Sigmoid colon (tissue), 7 donors: Measurements from ENCODE around the gene ENDOV. TPM values are rescaled to one million over a fixed set of nuclear protein-coding genes. Genes with fewer than 3 reads are reported as not detected.

Source experiments
- DNase-seq: peaks from one replicate; pipeline ENCODE4 v3.0.0-alpha.2; 2019
- H3K27ac ChIP-seq, 4 donors: fragments of 200-600 bp; sonication (generic); one replicate each; pipeline ENCODE4 v1.5.1; 2016 to 2019; ENCODE audit warnings: mild to moderate bottlenecking in 1 of 4
- H3K27me3 ChIP-seq, 3 donors: fragments of 200-600 bp; sonication (generic); one replicate each; pipeline ENCODE4 v1.5.1; 2019; ENCODE audit warnings: mild to moderate bottlenecking in 1 of 3
- H3K36me3 ChIP-seq, 4 donors: fragments of 200-600 bp; sonication (generic); one replicate each; pipeline ENCODE4 v1.5.1; 2016 to 2019
- H3K4me1 ChIP-seq, 4 donors: fragments of 200-600 bp; sonication (generic); one replicate each; pipeline ENCODE4 v1.5.1; 2017 to 2019
- H3K4me3 ChIP-seq, 4 donors: fragments of 200-600 bp; sonication (generic); one replicate each; pipeline ENCODE4 v1.5.1; 2017 to 2019; ENCODE audit warnings: mild to moderate bottlenecking in 2 of 4, moderate library complexity in 1 of 4
- H3K9me3 ChIP-seq, 4 donors: fragments of 200-600 bp in 3 of 4; sonication (generic) in 3 of 4; one replicate each; pipeline versions ENCODE4 v1.5.1 to v1.6.1; 2013 to 2019
- EP300 ChIP-seq, 4 donors: sonication (generic); formaldehyde crosslinking; IDR thresholded peaks; one replicate each; pipeline ENCODE4 v1.6.1; 2017; ENCODE audit warnings: antibody characterized with exemption in 4 of 4
- POLR2A ChIP-seq, 2 donors: fragments of 450-650 bp; IDR thresholded peaks; one replicate each; pipeline ENCODE4 v1.6.1; 2016; ENCODE audit warnings: antibody characterized with exemption in 2 of 2, mild to moderate bottlenecking in 2 of 2, moderate library complexity in 2 of 2
- POLR2AphosphoS5 ChIP-seq, 4 donors: sonication (generic); formaldehyde crosslinking; IDR thresholded peaks; one replicate each; pipeline ENCODE4 v1.6.1; 2017; ENCODE audit warnings: antibody characterized with exemption in 4 of 4
- WGBS, 2 donors: extraction: QIAGEN DNeasy Blood & Tissue Kit; methylation state at CpG; one replicate each; pipeline ENCODE4 v1.1.7; 2013; 5-methylcytosine and 5-hydroxymethylcytosine counted together
- intact Hi-C: fragments of 100-400 bp; cut with DNase I; formaldehyde crosslinking; loops from one replicate; pipeline ENCODE4 v1.15.1; 2023
- polyA plus RNA-seq, 3 donors: library from polyadenylated mRNA; stranded (reverse); fragments of 200-250 nt; gene quantifications; one replicate each; pipeline ENCODE4 v1.2.3, GENCODE V29; 2013
- total RNA-seq, 4 donors: library from RNA; depleted of rRNA; stranded (reverse); fragments of >200 nt; gene quantifications; one replicate each; pipeline ENCODE4 v1.1.0, GENCODE V29; 2016
- TF ChIP-seq, protein P1 (sequence below), 4 experiments: fragments of 450-650 bp in 3 of 4; fragments of 200-600 bp in 1 of 4; IDR thresholded peaks; one replicate each; pipeline ENCODE4 v1.5.1; 2016 to 2019; ENCODE audit warnings: antibody characterized with exemption in 4 of 4, mild to moderate bottlenecking in 3 of 4, moderate library complexity in 2 of 4
- donor health status: healthy with polysubstance abuse.
- donor health status: Bipolar disorder and iron deficiency.
- donor health status: healthy.

Gene ENDOV
- total and polyA plus RNA-seq, 7 donors: 9.5 to 23.5 (median 17.4) TPM

DNA sequence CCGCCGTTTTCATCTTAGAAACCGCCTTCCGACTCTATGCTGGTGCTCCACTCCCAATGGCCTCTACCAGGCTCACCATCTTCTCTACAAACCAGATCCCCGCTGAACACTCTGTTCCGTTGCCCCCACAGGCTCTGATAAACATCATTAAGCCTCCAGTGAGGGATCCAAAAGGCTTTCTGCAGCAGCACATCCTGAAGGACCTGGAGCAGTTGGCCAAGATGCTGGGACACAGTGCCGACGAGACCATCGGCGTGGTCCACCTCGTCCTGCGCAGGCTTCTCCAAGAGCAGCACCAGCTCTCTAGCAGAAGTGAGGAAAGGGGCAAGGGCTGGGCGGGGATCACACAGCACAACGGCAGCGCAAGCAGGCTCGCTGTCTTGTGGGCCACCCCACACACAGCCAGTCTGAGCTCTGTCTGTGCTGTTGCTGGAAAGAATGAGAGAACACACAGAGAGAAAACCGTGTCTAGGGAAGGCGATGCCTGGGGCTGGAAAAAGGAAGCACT, 33.5 kb upstream of the ENDOV start:
- H3K36me3 ChIP-seq: peaks cover 24 to 100% (median 77%) of the 10 kb centered on the region in 4 donors
- peak; percentile 43 for DNase-seq

DNA sequence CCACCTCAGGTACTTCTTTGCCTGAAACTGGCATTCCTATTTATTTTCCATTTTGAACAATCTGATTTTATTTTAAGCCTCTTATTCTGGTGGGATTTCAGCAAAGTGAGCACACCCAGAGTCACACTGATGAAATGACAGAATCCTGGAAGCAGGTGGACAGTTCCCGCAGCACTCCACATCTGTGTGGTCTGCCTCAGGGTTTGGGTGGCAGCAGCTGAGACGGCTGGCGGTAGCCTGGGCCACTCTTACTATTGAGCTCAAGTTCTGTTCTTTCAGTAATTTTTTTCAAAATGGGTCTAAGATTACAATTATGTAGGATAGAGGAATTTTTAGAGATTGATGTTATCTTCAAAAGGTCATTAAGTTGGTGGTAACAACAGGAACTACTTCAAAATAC, 32.5 kb upstream of the ENDOV start:
- H3K27ac ChIP-seq: no peak overlapping the region
- no peaks in the 10 kb centered on the region for H3K4me1 ChIP-seq
- no peak for DNase-seq
- WGBS, 2 donors: 95 to 96% methylated on average over 3 of the region's 3 CpGs
- no peaks in the 10 kb centered on the region for H3K27me3 ChIP-seq
- peaks cover 26 to 100% (median 78%) of the 10 kb centered on the region in 4 donors for H3K36me3 ChIP-seq
- TF ChIP-seq, protein P1, sequence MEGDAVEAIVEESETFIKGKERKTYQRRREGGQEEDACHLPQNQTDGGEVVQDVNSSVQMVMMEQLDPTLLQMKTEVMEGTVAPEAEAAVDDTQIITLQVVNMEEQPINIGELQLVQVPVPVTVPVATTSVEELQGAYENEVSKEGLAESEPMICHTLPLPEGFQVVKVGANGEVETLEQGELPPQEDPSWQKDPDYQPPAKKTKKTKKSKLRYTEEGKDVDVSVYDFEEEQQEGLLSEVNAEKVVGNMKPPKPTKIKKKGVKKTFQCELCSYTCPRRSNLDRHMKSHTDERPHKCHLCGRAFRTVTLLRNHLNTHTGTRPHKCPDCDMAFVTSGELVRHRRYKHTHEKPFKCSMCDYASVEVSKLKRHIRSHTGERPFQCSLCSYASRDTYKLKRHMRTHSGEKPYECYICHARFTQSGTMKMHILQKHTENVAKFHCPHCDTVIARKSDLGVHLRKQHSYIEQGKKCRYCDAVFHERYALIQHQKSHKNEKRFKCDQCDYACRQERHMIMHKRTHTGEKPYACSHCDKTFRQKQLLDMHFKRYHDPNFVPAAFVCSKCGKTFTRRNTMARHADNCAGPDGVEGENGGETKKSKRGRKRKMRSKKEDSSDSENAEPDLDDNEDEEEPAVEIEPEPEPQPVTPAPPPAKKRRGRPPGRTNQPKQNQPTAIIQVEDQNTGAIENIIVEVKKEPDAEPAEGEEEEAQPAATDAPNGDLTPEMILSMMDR (IDR thresholded peaks at IDR 0.05): no peak
- TF ChIP-seq POLR2AphosphoS5 (IDR thresholded peaks at IDR 0.05): no peak
- TF ChIP-seq EP300 (IDR thresholded peaks at IDR 0.05): no peak
- no peak for TF ChIP-seq POLR2A (IDR thresholded peaks at IDR 0.05)
- intact Hi-C loops: no loop called here
- H3K4me3 ChIP-seq: no peak overlapping the region
- H3K9me3 ChIP-seq: no peaks in the 10 kb centered on the region

More for the DNA sequence above, 33.5 kb upstream of the ENDOV start:
- Histone ChIP-seq H3K4me1 (no peaks in the 10 kb centered on the region), H3K27me3 (no peaks in the 10 kb centered on the region), H3K27ac (no peak overlapping the region), H3K4me3 (no peak overlapping the region), H3K9me3 (no peaks in the 10 kb centered on the region)
- 95 to 97% methylated on average over 18 of the region's 18 CpGs for WGBS, 2 donors
- intact Hi-C loops: no loop called here
- TF ChIP-seq POLR2AphosphoS5 (IDR thresholded peaks at IDR 0.05) (no peak), EP300 (IDR thresholded peaks at IDR 0.05) (no peak), POLR2A (IDR thresholded peaks at IDR 0.05) (no peak)
- TF ChIP-seq, protein P1 (IDR thresholded peaks at IDR 0.05): no peak

DNA sequence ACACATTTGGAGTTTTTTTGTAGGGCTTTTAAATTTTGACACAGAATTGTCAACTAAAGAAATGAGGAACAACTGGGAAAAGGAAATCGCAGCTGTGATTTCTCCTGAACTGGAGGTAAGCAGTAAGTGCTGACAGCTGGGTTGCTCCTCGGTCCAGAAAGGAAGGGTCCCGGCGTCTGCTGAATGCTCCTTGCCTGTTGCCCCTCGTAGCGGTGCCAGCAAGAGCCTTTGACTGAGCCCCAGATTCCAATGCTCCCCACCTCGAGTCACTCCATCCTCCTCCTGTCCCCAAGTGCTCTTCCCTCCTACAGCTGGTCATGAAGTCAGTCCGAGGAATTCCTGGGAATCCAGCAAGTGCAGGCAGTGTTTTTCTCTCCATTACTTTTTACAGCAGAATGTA, 32.0 kb upstream of the ENDOV start:
- Histone ChIP-seq H3K4me3 (no peak overlapping the region), H3K9me3 (no peaks in the 10 kb centered on the region), H3K36me3 (peaks cover 27 to 100% (median 75%) of the 10 kb centered on the region in 4 donors), H3K27ac (no peak overlapping the region), H3K27me3 (no peaks in the 10 kb centered on the region), H3K4me1 (no peaks in the 10 kb centered on the region)
- peak; percentile 46 for DNase-seq
- intact Hi-C loops: no loop called here
- no peak for TF ChIP-seq POLR2AphosphoS5 (IDR thresholded peaks at IDR 0.05)
- TF ChIP-seq, protein P1 (IDR thresholded peaks at IDR 0.05): no peak
- TF ChIP-seq EP300 (IDR thresholded peaks at IDR 0.05): no peak
- TF ChIP-seq POLR2A (IDR thresholded peaks at IDR 0.05): no peak
- WGBS, 2 donors: 91 to 94% methylated on average over 8 of the region's 8 CpGs

DNA sequence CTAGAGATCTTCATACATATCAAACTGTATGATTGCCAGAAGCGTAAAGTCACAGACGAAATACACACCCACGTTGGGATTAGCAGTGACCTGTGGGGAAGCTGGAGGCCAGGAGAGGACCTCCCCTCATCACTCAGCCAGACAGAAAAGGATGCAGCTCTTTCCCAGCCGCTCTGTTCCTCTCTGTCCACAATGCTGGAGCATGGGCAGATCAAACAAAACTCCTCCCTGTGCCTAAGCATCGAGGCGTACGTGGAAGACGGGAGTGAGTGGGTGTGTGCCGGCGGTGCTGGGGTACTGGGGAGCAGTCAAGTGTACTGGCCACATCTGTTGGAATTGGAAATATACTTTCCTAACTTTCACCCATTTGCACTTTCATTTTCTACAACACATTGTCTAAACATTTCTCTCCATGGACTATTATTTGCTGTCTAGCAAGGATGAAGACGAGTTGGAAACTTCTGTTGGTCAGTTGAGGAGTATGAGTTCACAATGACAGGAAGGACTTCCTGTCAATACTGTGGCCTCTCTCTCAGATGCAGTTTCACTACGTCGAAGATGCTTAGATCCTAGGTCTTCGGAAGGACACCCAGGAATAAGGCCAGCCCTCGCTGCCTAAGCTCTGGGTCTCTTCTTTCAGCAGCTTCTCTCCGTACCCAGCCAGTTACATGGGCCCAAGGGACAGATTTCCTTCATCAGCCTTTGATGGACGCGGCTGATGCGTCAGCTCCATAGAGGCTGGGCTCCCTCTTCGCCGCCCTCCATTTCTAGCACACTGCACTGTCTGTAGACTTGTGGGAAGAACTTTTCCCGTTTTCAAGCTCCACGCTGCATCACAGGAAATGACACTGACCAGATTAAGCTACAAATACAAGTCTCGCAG, 30.6 kb upstream of the ENDOV start:
- Histone ChIP-seq H3K27me3 (no peaks in the 10 kb centered on the region), H3K9me3 (no peaks in the 10 kb centered on the region), H3K36me3 (peaks cover 28 to 100% (median 78%) of the 10 kb centered on the region in 4 donors), H3K27ac (no peak overlapping the region), H3K4me3 (no peak overlapping the region), H3K4me1 (no peaks in the 10 kb centered on the region)
- WGBS, 2 donors: 86 to 88% methylated on average over 24 of the region's 24 CpGs
- TF ChIP-seq POLR2A (IDR thresholded peaks at IDR 0.05): no peak
- no peak for TF ChIP-seq POLR2AphosphoS5 (IDR thresholded peaks at IDR 0.05)
- TF ChIP-seq EP300 (IDR thresholded peaks at IDR 0.05): no peak
- TF ChIP-seq, protein P1 (IDR thresholded peaks at IDR 0.05): no peak
- DNase-seq: peak; percentile 55
- intact Hi-C loops: no loop called here
